K562 (cell line): Measurements from ENCODE around the gene HOXA10. TPM values are rescaled to one million over a fixed set of nuclear protein-coding genes. Genes with fewer than 3 reads are reported as not detected.

Experiments
- CC2D1A ChIP-seq: fragments of 450-650 bp; IDR thresholded peaks from 2 replicates; pipeline ENCODE4 v1.6.1; 2017; ENCODE audit warnings: mild to moderate bottlenecking
- CTCF ChIP-seq, 3 experiments: IDR thresholded peaks in 2 of 3; conservative IDR thresholded peaks in 1 of 3; 2 replicates each; pipeline ENCODE4 v1.5.1; 2011 to 2012; ENCODE audit warnings: low read length in 3 of 3, mild to moderate bottlenecking in 3 of 3, control low read depth in 2 of 3, improper control_type of control experiment in 1 of 3, inconsistent platforms in 1 of 3, low read depth in 1 of 3, mixed read lengths in 1 of 3, moderate library complexity in 1 of 3; ENCODE audit not compliant: insufficient read depth in 2 of 3
- E2F1 ChIP-seq: sonication (generic); formaldehyde crosslinking; IDR thresholded peaks from 2 replicates; pipeline ENCODE4 v1.8.1; 2023; ENCODE audit warnings: mild to moderate bottlenecking, missing genetic modification reagents, moderate library complexity
- EGR1 ChIP-seq: fragments of 450-650 bp; conservative IDR thresholded peaks from 2 replicates; pipeline ENCODE4 v1.6.1; 2017; ENCODE audit warnings: mild to moderate bottlenecking
- JUND ChIP-seq, 2 experiments: IDR thresholded peaks; 2 replicates in 1 of 2; 3 replicates in 1 of 2; pipeline ENCODE4 v1.6.1; 2011; ENCODE audit warnings: borderline replicate concordance in 2 of 2, low read depth in 2 of 2, low read length in 2 of 2, improper control_type of control experiment in 1 of 2, missing biosample characterization in 1 of 2, missing genetic modification characterization in 1 of 2, missing genetic modification reagents in 1 of 2
- KAT8 ChIP-seq: fragments of 450-650 bp; IDR thresholded peaks from 2 replicates; pipeline ENCODE4 v1.6.1; 2016; ENCODE audit warnings: low read depth, mild to moderate bottlenecking
- LEF1 ChIP-seq: fragments of 450-650 bp; IDR thresholded peaks from 2 replicates; pipeline ENCODE4 v1.6.1; 2016; ENCODE audit warnings: mild to moderate bottlenecking
- NCOA2 ChIP-seq, 2 experiments: fragments of 450-650 bp; IDR thresholded peaks; 2 replicates each; pipeline ENCODE4 v1.6.1; 2018; ENCODE audit warnings: mild to moderate bottlenecking in 2 of 2, moderate library complexity in 1 of 2; ENCODE audit not compliant: partially characterized antibody in 2 of 2
- PHF8 ChIP-seq: fragments of 200-600 bp; sonication (generic); IDR thresholded peaks from 2 replicates; pipeline ENCODE4 v1.6.1; 2012; ENCODE audit warnings: mixed run types, mild to moderate bottlenecking, inconsistent platforms, low read length, moderate library complexity, borderline replicate concordance
- RAD21 ChIP-seq, 2 experiments: fragments of 250-450 bp in 1 of 2; fragments of 450-650 bp in 1 of 2; sonication (Bioruptor Pico) in 1 of 2; formaldehyde crosslinking in 1 of 2; IDR thresholded peaks in 1 of 2; conservative IDR thresholded peaks in 1 of 2; 2 replicates each; pipeline versions ENCODE4 v1.4.0 to v1.8.0; 2020 to 2022; ENCODE audit warnings: mild to moderate bottlenecking in 2 of 2, moderate library complexity in 1 of 2
- RCOR1 ChIP-seq, 2 experiments: IDR thresholded peaks; 2 replicates each; pipeline ENCODE4 v1.6.1; 2012; ENCODE audit warnings: low read depth in 2 of 2, low read length in 2 of 2, borderline replicate concordance in 1 of 2, improper control_type of control experiment in 1 of 2
- SMAD4 ChIP-seq: fragments of 250-450 bp; sonication (Bioruptor Pico); conservative IDR thresholded peaks from 2 replicates; pipeline ENCODE4 v1.8.0; 2021; ENCODE audit warnings: inconsistent platforms, mild to moderate bottlenecking, moderate library complexity
- SMC3 ChIP-seq: conservative IDR thresholded peaks from 2 replicates; pipeline ENCODE4 v1.6.1; 2011; ENCODE audit warnings: low read depth, low read length, improper control_type of control experiment; ENCODE audit not compliant: insufficient read depth
- STAG1 ChIP-seq: sonication (generic); formaldehyde crosslinking; IDR thresholded peaks from 2 replicates; pipeline ENCODE4 v1.5.0; 2020; ENCODE audit warnings: missing genetic modification reagents, borderline replicate concordance
- TAF7 ChIP-seq: fragments of 450-650 bp; IDR thresholded peaks from 2 replicates; pipeline ENCODE4 v1.6.1; 2016; ENCODE audit warnings: missing genetic modification characterization, missing compliant biosample characterization
- TGIF2 ChIP-seq: sonication (generic); formaldehyde crosslinking; IDR thresholded peaks from 2 replicates; pipeline ENCODE4 v1.8.1; 2022; ENCODE audit warnings: mild to moderate bottlenecking, missing genetic modification reagents, moderate library complexity
- USF1 ChIP-seq: sonication (generic); formaldehyde crosslinking; IDR thresholded peaks from 2 replicates; pipeline ENCODE4 v1.9.0; 2022; ENCODE audit warnings: mild to moderate bottlenecking, missing genetic modification reagents
- YBX1 ChIP-seq: fragments of 450-650 bp; IDR thresholded peaks from 2 replicates; pipeline ENCODE4 v1.7.1; 2016; ENCODE audit warnings: mild to moderate bottlenecking
- ZBTB33 ChIP-seq: sonication (generic); formaldehyde crosslinking; IDR thresholded peaks from 2 replicates; pipeline ENCODE4 v1.8.1; 2023; ENCODE audit warnings: mild to moderate bottlenecking, missing genetic modification reagents
- ZBTB7A ChIP-seq: IDR thresholded peaks from 2 replicates; pipeline ENCODE4 v1.6.1; 2011; ENCODE audit warnings: low read depth, mild to moderate bottlenecking, low read length, moderate library complexity, borderline replicate concordance; ENCODE audit not compliant: control insufficient read depth
- ZC3H11A ChIP-seq: IDR thresholded peaks from 2 replicates; pipeline ENCODE4 v1.6.1; 2012; ENCODE audit warnings: low read depth, low read length, improper control_type of control experiment
- ZNF140 ChIP-seq: fragments of 250-450 bp; sonication (Bioruptor Pico); IDR thresholded peaks from 2 replicates; pipeline ENCODE4 v1.8.0; 2021; ENCODE audit warnings: moderate library complexity, mild to moderate bottlenecking, inconsistent platforms
- polyA plus RNA-seq, 8 experiments: library from polyadenylated mRNA; depleted of rRNA in 4 of 8; stranded (reverse) in 5 of 8; unstranded in 3 of 8; fragments of >200 nt; fragmentation: Nextera tagmentation in 2 of 8; fragmentation: Illumina TruSeq in 1 of 8; extraction: Ambion mirVana in 2 of 8; extraction: Trizol in 1 of 8; gene quantifications; 2 replicates each; pipeline versions ENCODE4 v1.2.1 to v1.2.3, GENCODE V29; 2011 to 2014; ENCODE audit warnings: inconsistent platforms in 1 of 8, missing spikeins in 1 of 8
- total RNA-seq, 7 experiments: library from RNA; depleted of rRNA in 6 of 7; stranded (reverse); fragments of >200 nt in 6 of 7; fragmentation: Illumina TruSeq in 2 of 7; extraction: Trizol in 2 of 7; gene quantifications; 2 replicates each; pipeline versions ENCODE4 v1.2.1 to v1.2.3, GENCODE V29; 2011 to 2021; ENCODE audit warnings: low replicate concordance in 1 of 7

HOXA10 gene
- total and polyA plus RNA-seq, 9 of the 15 experiments (the other 6 are each of a cell fraction or from before 2014, with no cell fraction given): not detected

- peak; percentile 87 to 91 (median 91) for TF ChIP-seq CTCF (IDR thresholded peaks at IDR 0.05 in 2 of 3, conservative IDR thresholded peaks at IDR 0.05 in 1 of 3; ENCODE audit: insufficient read depth in 2 of 3, low read depth in 1 of 3, low read length in 3 of 3)
- TF ChIP-seq TAF7 (tag): no peak
- no peak for TF ChIP-seq ZNF140
- peak; percentile 89 to 91 for TF ChIP-seq RAD21 (CRISPR knock-in tag; conservative IDR thresholded peaks at IDR 0.05 in 1 of 2, IDR thresholded peaks at IDR 0.05 in 1 of 2)
- peak; percentile 95 for TF ChIP-seq KAT8
- TF ChIP-seq USF1: no peak
- 0 out of 2 replicates have a peak, but pooled peaks have one; percentile 6 for TF ChIP-seq SMAD4 (CRISPR knock-in tag)
- no peak for TF ChIP-seq PHF8
- TF ChIP-seq YBX1: no peak
- TF ChIP-seq CC2D1A: peak; percentile 46; the same call in 1 of the 2 replicates
- no peak for TF ChIP-seq NCOA2 (IDR thresholded peaks at IDR 0.05; ENCODE audit: partially characterized antibody in 2 of 2)
- 0 out of 2 replicates have a peak, but pooled peaks have one; percentile 36 for TF ChIP-seq TGIF2 (CRISPR knock-in tag)
- no peak for TF ChIP-seq E2F1
- TF ChIP-seq ZBTB33 (CRISPR knock-in tag): peak; percentile 85
- TF ChIP-seq RCOR1 (IDR thresholded peaks at IDR 0.05; ENCODE audit: borderline replicate concordance in 1 of 2, low read depth in 2 of 2, low read length in 2 of 2): peak in 1 of 2 experiments; percentile 45; a peak in 1 of 4 replicates
- TF ChIP-seq ZC3H11A: peak; percentile 93
- TF ChIP-seq SMC3: peak; percentile 85
- TF ChIP-seq EGR1: peak; percentile 54
- TF ChIP-seq LEF1: no peak
- TF ChIP-seq JUND (IDR thresholded peaks at IDR 0.05; ENCODE audit: borderline replicate concordance, low read depth, low read length): no peak
- TF ChIP-seq JUND (tag; IDR thresholded peaks at IDR 0.05; ENCODE audit: borderline replicate concordance, low read depth, low read length): no peak
- peak; percentile 71; the same call in 1 of the 2 replicates for TF ChIP-seq ZBTB7A
- TF ChIP-seq STAG1: peak; percentile 80
Measured at GRCh38 chr7:27160546-27161213, 13.4 kb downstream of the HOXA10 start (continued).
